HG03442 (cell line): Measurements from ENCODE around the gene AMDHD2.
"Not testable (repeated sequence)": the region's sequence is repeated elsewhere in the genome, so short reads cannot be mapped to it uniquely, and the experiment has no call there.

Source experiments
- ATAC-seq: cut with Tn5 transposase; IDR thresholded peaks from one replicate; pipeline ENCODE4 v1.9.1; 2021; ENCODE audit warnings: mild to moderate bottlenecking, moderate library complexity; ENCODE audit not compliant: unreplicated experiment

Gene AMDHD2, protein sequence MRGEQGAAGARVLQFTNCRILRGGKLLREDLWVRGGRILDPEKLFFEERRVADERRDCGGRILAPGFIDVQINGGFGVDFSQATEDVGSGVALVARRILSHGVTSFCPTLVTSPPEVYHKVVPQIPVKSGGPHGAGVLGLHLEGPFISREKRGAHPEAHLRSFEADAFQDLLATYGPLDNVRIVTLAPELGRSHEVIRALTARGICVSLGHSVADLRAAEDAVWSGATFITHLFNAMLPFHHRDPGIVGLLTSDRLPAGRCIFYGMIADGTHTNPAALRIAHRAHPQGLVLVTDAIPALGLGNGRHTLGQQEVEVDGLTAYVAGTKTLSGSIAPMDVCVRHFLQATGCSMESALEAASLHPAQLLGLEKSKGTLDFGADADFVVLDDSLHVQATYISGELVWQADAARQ

DNA sequence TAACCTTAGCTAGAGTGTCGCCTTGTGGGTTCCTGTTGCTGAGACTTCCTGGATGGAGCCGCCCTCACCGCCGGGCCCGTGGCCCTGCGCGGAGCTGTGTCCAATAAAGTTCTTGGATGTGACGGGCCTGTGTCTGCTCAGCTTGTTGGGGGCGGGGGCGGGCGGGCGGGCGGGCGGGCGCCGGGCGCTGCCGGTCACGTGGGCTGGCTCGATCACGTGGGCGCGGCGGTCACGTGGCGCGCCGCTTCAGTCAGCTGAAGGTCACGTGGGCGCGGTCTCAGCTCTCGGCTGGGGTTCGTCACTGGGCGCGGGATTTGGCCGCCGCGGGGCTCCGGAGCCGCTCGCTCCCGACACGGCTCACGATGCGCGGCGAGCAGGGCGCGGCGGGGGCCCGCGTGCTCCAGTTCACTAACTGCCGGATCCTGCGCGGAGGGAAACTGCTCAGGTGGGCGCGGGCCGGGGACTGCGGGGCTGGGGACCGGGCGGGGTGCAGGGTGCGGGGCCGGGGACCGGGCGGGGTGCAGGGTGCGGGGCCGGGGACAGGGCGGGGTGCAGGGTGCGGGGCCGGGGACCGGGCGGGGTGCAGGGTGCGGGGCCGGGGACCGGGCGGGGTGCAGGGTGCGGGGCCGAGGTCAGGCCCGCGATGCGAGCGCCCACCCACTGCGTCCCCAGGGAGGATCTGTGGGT, at the start of gene AMDHD2:
Gene AMDHD2, plus strand, starts transcription at position 275 of the 687 bp plus-strand sequence. Its CDS starts 88 bp downstream, at position 363.
- no peak for ATAC-seq

DNA sequence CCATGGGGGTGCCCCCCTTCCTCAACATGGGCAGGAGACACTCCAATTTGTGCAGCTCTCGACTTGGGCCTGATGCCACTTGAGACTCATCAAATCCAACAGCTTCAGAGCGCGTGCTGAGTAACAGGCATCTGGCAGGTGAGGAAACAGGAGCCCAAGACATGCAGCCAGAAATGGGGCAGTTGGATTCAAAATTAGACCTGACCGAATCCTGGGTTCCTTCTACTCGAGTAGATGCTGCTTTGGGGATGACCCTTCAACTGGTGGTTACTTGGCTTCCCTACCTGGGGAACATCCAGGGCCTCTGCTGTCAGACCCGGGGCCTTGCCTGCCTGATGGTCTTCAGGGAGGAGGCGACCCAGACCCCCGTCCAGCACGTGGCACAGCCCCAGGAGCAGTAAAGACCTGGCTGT, 49.6 kb upstream of the AMDHD2 start:
- no peak for ATAC-seq

DNA sequence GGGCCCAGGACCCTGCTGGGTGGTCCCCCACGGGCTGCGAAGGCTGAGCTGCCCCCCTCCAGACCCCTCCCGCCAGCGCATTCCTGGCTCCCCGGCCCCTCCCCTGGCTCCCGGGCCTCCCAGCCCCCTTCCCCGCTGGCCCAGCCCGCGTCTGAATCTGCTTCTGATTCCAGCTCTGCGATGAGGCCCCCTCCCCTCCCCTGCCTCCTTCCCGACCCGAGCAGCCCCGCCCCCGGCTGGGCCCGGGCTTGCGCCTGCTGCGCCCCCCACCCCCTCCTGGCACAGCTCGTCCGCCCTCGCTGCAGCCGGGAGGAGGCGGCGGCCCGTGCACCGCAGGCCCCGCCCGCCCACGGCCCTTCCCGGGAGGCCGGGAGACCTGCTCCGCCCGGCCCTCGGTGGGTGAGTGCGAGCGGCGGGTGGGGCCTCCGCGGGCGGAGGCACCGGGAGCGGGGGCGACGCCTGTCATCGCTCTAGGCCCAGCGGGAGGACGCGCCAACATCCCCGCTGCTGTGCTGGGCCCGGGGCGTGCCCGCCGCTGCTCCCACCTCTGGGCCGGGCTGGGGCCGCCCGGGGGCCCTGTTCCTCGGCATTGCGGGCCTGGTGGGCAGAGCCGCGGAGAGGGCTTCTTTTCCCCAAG, 49.0 kb upstream of the AMDHD2 start, which contains the start of gene NTN3:
Gene NTN3, plus strand, starts transcription at position 282 of the 637 bp plus-strand sequence. CDS start 405 bp downstream, outside the sequence.
- ATAC-seq = no peak

DNA sequence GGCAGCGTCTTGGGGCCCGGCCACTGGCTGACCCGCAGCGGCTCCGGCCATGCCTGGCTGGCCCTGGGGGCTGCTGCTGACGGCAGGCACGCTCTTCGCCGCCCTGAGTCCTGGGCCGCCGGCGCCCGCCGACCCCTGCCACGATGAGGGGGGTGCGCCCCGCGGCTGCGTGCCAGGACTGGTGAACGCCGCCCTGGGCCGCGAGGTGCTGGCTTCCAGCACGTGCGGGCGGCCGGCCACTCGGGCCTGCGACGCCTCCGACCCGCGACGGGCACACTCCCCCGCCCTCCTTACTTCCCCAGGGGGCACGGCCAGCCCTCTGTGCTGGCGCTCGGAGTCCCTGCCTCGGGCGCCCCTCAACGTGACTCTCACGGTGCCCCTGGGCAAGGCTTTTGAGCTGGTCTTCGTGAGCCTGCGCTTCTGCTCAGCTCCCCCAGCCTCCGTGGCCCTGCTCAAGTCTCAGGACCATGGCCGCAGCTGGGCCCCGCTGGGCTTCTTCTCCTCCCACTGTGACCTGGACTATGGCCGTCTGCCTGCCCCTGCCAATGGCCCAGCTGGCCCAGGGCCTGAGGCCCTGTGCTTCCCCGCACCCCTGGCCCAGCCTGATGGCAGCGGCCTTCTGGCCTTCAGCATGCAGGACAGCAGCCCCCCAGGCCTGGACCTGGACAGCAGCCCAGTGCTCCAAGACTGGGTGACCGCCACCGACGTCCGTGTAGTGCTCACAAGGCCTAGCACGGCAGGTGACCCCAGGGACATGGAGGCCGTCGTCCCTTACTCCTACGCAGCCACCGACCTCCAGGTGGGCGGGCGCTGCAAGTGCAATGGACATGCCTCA, 48.3 kb upstream of the AMDHD2 start:
- ATAC-seq = no peak

DNA sequence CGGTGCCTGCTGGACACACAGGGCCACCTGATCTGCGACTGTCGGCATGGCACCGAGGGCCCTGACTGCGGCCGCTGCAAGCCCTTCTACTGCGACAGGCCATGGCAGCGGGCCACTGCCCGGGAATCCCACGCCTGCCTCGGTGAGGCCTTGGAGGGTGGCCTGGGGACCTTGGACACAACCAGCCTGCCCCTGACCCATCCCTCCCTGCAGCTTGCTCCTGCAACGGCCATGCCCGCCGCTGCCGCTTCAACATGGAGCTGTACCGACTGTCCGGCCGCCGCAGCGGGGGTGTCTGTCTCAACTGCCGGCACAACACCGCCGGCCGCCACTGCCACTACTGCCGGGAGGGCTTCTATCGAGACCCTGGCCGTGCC, 47.7 kb upstream of the AMDHD2 start:
- no peak for ATAC-seq

DNA sequence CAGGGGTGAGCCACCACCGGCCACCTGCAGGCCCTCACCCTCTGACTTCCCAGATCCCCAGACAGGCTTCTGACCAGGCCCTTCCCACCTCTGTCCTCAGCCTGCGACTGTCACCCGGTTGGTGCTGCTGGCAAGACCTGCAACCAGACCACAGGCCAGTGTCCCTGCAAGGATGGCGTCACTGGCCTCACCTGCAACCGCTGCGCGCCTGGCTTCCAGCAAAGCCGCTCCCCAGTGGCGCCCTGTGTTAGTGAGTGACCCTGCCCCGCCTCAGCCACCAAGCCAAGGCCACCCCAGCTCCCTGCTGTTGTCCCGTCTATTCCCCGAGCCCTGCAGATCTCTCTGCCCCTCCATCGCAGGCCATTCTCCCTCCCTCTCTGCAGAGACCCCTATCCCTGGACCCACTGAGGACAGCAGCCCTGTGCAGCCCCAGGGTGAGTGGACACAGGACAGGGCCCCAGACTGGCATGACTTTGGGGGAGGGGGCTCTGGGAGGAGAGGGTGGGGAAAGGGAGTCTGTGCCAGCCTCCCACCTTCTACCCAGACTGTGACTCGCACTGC, 47.2 kb upstream of the AMDHD2 start:
- ATAC-seq = no peak

DNA sequence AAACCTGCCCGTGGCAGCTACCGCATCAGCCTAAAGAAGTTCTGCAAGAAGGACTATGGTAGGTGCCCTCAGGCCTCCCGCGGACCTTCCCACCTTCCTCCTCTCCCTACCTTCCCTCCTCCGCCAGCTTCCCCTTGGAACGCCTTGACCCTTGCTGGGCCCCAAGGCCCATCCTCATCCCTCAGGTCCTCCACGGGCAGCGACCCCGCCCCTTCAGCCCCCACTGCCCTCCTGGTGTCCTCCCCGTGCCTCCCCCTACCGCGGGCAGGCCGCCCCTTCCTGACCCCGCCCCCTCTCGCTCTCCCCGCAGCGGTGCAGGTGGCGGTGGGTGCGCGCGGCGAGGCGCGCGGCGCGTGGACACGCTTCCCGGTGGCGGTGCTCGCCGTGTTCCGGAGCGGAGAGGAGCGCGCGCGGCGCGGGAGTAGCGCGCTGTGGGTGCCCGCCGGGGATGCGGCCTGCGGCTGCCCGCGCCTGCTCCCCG, 46.7 kb upstream of the AMDHD2 start:
- no peak for ATAC-seq

DNA sequence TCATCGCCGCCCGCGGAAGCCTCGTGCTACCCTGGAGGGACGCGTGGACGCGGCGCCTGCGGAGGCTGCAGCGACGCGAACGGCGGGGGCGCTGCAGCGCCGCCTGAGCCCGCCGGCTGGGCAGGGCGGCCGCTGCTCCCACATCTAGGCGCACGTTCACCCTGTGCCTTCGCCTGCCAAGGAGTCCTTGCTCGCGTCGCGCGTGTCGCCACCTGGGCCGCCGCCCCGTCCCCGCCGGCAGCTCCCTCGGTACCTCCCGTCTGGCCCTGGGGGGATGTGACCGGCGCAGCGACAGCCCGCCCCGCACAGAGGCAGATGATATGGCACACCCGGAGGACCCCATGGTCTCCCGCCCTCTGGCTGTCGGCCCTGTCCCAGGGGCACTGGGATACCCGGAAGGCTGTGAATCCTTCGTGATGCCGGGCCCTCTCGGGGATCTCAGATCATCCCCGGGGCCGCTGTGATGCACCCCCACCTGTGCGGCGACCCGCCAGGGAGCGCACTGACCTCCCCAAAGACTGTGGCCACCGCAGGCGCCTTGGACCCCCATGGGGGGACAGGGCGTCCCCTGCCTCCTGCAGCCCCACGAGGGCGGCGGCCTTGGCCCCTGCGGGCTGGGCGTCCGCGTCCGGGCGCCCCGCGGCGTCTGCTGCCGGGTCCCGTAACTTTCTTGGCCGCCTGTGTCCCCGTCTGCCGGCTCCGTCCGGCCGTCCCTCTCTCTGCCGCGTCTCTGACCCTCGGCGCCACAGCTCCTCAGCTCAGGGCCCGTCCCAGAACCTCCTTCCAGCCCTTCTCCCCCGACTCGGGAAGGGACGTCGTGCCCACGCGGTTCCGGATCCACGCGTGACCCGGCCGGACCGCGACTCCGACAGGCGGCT, 45.9 kb upstream of the AMDHD2 start:
- peak; percentile 29 for ATAC-seq

DNA sequence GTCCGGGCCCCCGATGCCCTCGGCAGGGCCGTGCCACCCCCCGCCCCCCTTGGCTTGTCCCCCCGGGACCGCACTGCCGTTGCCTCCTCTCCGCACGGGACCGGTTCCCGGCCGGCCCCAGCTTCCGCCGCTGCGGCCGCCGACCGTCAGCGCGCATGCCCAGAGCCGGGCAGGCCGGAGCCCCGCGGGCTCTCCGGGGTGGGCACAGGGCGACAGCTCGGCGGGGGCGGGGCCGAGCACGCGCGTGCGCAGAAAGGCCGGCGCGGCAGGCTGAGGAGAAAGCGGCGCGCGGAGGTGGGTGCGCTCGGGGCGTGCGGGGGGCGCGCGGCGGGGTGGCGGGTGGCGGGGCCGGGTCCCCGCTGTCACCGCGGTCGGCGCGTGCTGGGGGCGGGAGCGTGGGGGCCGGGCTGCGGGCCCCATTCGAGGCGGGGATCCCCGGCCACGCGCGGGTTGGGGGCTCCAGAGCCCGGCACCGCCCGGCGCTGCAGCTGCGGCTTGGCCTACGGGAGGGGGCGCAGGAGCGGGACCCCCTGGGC, 45.2 kb upstream of the AMDHD2 start, which contains the start of gene TBC1D24:
Gene TBC1D24, plus strand, starts transcription at position 251 of the 536 bp plus-strand sequence. CDS start 21,022 bp downstream, outside the sequence.
- ATAC-seq = peak; percentile 60

DNA sequence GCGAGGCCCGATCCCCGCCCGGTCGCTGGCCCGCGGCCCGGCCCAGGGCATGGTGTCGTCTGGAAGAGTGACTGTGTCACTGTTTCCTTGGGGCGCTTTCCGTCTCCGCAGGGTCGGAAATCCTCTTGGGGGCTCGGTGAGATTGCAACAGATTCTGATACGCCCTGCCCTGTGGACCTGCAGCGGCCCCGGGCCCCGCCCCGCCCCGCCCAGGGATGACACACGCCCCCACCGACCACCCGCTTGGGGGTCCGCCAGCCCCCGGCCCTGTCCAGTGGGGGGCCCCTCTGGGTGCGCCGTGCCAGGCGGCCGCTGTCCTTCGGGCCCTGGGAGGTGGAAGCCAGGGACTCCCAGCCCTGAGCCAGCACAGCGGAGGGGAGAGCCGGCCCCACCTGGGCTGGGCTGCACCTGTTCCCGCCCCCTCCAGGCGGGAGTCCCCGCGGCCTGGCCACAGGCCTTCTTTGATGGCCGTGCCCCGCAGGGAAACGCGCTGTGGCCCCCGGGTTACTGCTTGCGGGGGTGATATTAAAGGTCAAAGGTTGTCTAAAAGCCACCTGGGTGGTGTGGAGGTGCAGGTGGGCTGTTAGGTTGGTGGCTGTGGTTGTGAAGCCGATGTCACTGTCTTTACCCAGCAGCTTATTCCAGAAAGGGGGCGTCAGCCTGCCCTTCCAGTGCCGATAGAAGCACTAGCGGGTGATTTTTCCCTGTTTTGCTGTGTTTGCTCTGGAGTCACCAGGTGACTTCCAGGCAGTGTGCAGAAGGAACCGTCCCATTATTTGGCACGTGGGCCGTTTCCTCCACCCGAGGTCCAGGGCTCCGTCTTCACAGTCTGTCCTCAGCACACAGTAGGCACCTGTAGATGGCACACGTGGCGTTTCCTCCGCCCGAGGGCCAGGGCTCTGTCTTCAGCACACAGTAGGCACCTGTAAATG, 44.5 kb upstream of the AMDHD2 start:
- ATAC-seq = peak; percentile 20

DNA sequence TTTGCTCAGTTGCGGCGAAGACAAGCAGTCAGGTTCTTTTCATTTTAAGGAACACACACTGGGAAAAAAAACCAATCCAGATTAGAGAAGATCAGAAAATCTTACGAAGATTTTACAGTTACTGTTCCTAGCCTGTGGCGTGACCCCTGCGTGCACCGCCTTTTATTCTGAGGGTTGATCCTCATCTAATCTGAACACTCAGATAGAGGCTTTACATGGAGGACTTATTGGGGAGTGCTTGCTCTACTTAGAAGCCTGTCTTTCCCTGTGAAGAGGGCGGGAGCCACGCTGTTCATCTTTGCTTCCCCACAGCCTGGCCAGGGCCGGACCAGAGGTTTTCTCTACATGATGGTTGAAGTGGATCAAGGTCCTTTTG, 43.8 kb upstream of the AMDHD2 start:
- no peak for ATAC-seq

DNA sequence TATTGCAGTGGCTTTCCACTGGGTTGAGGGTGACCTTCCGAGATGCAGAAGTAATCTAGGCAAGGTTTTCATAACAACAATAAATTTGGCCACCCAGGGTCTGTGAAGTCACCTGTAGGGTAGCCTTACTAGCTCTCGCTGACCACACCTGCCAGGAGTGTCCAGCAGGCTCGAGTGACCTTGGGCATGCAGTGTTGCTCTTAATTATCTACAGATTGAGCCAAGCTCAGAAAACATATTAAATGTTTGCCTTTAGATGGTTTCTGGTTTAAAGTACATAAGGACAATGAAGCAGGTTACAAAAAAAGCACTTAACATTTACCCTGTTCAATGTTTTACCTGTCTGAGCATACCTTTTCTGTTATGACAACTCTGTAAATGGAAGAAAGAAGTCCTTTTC, 43.4 kb upstream of the AMDHD2 start:
- ATAC-seq = no peak

DNA sequence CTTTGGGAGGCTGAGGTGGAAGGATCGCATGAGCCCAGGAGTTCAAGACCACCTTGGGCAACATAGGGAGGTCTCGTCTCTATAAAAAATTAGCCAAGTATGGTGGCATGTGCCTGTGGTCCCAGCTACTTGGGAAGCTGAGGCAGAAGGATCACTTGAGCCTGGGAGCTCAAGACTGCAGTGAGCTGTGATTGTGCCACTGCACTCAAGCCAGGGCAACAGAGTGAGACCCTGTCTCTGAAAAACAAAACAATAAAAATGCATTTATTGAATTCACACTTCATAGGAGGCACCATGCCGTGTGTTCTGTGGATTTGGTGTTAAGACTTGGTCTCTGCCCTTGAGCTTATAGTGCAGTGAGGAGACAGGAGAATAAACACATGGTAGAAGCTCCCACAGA, 42.8 kb upstream of the AMDHD2 start:
- ATAC-seq = no peak

DNA sequence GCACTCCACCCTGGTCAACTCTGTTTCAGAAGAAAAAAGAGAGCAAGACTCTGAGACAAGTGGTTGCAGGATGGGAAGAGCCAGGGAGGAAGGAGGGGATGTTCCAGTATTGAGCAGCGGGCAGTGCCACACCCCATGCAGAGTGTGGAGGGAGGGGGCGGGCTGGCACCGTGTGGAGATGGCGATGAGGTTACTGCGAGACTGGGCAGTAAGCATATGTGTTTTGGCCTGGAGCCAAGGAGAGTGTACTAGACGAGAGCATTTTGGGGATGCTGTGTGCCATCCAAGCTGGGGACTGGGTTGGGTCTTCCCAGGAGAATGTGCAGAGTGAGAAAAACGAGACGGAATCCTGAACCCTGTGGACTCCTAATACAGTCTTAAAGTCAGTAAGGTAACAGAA, 41.9 kb upstream of the AMDHD2 start:
- no peak for ATAC-seq

DNA sequence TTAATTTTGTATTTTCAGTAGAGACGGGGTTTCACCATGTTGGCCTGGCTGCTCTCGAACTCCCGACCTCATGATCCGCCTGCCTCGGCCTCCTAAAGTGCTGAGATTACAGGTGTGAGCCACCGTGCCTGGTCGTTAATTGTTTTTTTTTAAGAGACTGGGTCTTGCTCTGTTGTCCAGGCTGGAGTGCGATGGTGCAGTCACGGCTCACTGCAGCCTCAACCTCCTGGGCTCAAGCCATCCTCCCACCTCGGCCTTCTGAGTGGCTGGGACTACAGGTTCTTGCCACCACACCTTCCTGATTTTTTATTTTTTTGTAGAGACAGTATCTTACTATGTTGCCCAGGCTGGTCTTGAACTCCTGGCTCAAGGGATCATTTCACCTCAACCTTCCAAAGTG, 40.2 kb upstream of the AMDHD2 start:
- ATAC-seq = not testable (repeated sequence)

DNA sequence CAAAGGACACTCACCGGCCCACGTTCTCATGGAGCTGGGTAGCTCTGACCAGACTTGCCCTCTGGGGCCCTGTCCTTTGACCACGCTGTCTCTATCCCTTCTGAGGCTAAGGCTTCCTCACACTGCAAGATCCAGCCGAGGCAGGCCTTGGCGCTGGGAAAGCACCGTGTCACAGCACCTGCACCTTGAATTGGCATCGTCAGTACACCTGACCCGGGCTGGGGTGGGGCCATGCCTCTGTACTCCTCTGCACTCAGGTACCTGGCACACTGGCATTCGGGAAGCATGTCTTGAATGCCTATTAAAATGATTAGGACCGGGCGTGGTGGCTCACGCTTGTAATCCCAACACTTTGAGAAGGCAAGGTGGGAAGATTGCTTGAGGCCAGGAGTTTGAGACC, 39.2 kb upstream of the AMDHD2 start:
- no peak for ATAC-seq

DNA sequence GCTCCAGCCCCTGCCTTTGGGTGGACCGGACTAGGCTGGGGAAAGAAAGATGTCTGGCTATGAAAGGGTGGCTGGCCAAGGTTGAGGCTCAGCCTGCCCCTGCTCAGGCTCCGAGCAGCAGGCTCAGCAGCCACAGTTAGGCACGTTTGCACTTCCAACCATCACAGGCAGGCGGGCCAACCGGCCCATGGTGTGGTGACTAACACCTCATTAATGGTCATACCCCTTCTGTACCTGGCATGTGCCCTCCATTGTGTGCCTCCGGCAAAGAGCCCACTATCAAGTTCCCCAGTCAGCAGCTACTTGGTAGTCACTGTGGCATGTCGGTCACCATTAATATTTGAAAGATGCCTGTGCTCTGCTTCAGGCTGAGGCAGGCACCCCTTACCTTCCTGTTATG, 38.5 kb upstream of the AMDHD2 start:
- ATAC-seq = no peak

DNA sequence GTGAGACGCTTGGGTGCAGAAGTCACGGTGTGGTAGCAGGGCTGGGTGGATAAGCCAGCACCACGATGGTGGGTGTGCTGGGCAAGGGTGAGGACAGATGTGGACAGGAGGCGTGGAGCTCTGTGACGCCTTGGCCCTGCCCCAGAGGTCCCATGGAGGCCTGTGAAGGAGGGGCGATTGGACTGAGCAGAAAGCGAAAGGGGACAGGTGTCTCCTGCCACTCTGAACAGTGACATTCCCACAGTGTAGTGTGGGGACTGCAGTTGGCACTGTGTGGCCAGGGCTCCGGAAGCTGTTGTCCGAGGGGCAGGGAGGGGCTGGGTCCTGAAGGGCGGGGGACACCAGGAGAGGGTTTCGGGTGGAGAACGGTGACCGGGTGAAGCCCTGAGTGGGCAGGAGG, 37.9 kb upstream of the AMDHD2 start:
- no peak for ATAC-seq
